SH-SY5Y (cell line): ENCODE measurements around the gene PSEN2.

Experiments used
- GATA2 ChIP-seq: IDR thresholded peaks from 2 replicates; pipeline ENCODE4 v1.6.1; 2011; ENCODE audit warnings: mild to moderate bottlenecking, low read depth, low read length
- GATA3 ChIP-seq: IDR thresholded peaks from 2 replicates; pipeline ENCODE4 v1.6.1; 2011; ENCODE audit warnings: low read depth, mild to moderate bottlenecking, low read length, moderate library complexity

DNA sequence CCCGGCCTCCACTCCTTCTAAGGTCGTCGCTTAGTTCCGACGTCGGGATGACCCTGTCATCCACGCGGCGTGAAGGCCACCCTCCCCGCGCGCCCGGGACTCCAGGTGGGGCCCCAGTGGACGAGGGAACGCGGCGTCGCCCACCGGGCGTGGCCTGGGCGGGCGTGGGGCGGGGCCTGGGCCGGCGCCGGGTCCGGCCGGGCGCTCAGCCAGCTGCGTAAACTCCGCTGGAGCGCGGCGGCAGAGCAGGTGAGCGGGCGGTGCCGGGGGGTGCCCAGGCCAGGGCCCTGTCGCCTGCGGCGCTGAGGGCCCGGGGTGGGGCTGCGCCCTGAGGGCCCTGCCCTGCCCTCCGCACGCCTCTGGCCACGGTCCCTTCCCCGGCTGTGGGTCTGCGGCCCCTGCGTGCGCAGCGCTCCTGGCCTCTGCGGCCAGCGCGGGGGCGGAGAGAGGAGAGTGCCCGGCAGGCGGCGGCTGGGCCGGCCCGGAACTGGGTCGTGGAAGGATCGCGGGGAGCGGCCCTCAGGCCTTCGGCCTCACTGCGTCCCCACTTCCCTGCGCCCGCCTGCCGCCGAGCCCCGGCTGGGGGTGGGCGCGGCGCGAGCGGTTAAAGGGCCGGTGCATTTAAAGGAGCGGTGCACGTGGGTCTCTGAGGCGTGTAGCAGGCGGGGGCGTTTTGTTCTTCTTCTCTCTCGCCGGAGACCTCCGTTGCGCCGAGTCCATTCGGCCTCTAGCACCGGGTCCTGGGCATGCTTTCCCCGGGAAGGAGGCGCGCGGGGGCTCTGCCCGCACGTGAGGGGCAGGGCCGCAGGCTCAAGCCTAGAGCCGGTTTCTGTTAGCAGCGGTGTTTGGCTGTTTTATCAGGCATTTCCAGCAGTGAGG, at the start of gene PSEN2:
- TF ChIP-seq GATA2 (no peak), GATA3 (no peak)
